HEK293T (cell line): Measurements from ENCODE around the gene SLC25A4.

Experiments used
- CTCF ChIA-PET: fragments of 350-600 bp; formaldehyde crosslinking; extraction: SDS; loops from one replicate; lab custom pipeline; 2021; ENCODE audit warnings: antibody characterized with exemption, inconsistent platforms; lab: Yijun Ruan, JAX
- POLR2A ChIA-PET: fragments of 350-600 bp; formaldehyde crosslinking; extraction: SDS; loops from one replicate; lab custom pipeline; 2020; ENCODE audit warnings: antibody characterized with exemption, inconsistent platforms; lab: Yijun Ruan, JAX
- DNase-seq: peaks from one replicate; pipeline ENCODE4 v3.0.0; 2012; ENCODE audit warnings: mixed read lengths; ENCODE audit errors: extremely low spot score
- ARNT ChIP-seq: fragments of 450-650 bp; IDR thresholded peaks from 2 replicates; pipeline ENCODE4 v1.6.1; 2017; ENCODE audit warnings: mild to moderate bottlenecking
- BHLHE40 ChIP-seq: fragments of 450-650 bp; IDR thresholded peaks from 2 replicates; pipeline ENCODE4 v1.6.1; 2016; ENCODE audit warnings: mild to moderate bottlenecking, moderate library complexity, borderline replicate concordance
- CTBP1 ChIP-seq: fragments of 450-650 bp; IDR thresholded peaks from 2 replicates; pipeline ENCODE4 v1.6.1; 2016; ENCODE audit warnings: borderline replicate concordance
- ELF4 ChIP-seq: fragments of 450-650 bp; IDR thresholded peaks from 2 replicates; pipeline ENCODE4 v1.6.1; 2017; ENCODE audit warnings: antibody characterized with exemption
- FOXA1 ChIP-seq: fragments of 450-650 bp; IDR thresholded peaks from 2 replicates; pipeline ENCODE4 v1.6.1; 2016; ENCODE audit warnings: mild to moderate bottlenecking
- FOXK2 ChIP-seq: fragments of 450-650 bp; IDR thresholded peaks from 2 replicates; pipeline ENCODE4 v1.6.1; 2016; ENCODE audit warnings: mild to moderate bottlenecking
- FOXM1 ChIP-seq: fragments of 450-650 bp; IDR thresholded peaks from 2 replicates; pipeline ENCODE4 v1.6.1; 2017; ENCODE audit warnings: mild to moderate bottlenecking, borderline replicate concordance
- HDGF ChIP-seq: fragments of 450-650 bp; IDR thresholded peaks from 2 replicates; pipeline ENCODE4 v1.6.1; 2017; ENCODE audit warnings: antibody characterized with exemption, borderline replicate concordance
- L3MBTL2 ChIP-seq: fragments of 450-650 bp; conservative IDR thresholded peaks from 2 replicates; pipeline ENCODE4 v1.6.1; 2016; ENCODE audit warnings: mild to moderate bottlenecking
- LEF1 ChIP-seq: fragments of 450-650 bp; IDR thresholded peaks from 2 replicates; pipeline ENCODE4 v1.6.1; 2017; ENCODE audit warnings: mild to moderate bottlenecking, borderline replicate concordance
- NFRKB ChIP-seq: fragments of 450-650 bp; IDR thresholded peaks from 2 replicates; pipeline ENCODE4 v1.6.1; 2016; ENCODE audit warnings: mild to moderate bottlenecking, moderate library complexity
- PKNOX1 ChIP-seq: fragments of 450-650 bp; IDR thresholded peaks from 2 replicates; pipeline ENCODE4 v1.6.1; 2016
- SP1 ChIP-seq: fragments of 450-650 bp; IDR thresholded peaks from 2 replicates; pipeline ENCODE4 v1.6.1; 2017
- SUZ12 ChIP-seq: fragments of 450-650 bp; IDR thresholded peaks from 2 replicates; pipeline ENCODE4 v1.6.1; 2016; ENCODE audit warnings: mild to moderate bottlenecking
- TARDBP ChIP-seq: fragments of 450-650 bp; IDR thresholded peaks from 2 replicates; pipeline ENCODE4 v1.6.1; 2016
- ZNF384 ChIP-seq: fragments of 450-650 bp; IDR thresholded peaks from 2 replicates; pipeline ENCODE4 v1.6.1; 2016

SLC25A4 gene

GRCh38 chr4:185145572-185145971 lies 2.5 kb downstream of the SLC25A4 start:
- no peak for DNase-seq
- ChIA-PET POLR2A (interaction anchor here (0.6 to 1.1 kb wide), 3 partner anchors 19 to 59 kb away, joined by 3 read pairs; no protein-coding TSS in a partner anchor), CTCF (no interaction called here)
- TF ChIP-seq ZNF384, result no peak
- no peak for TF ChIP-seq FOXM1
- TF ChIP-seq L3MBTL2, result no peak
- no peak for TF ChIP-seq ELF4
- no peak for TF ChIP-seq NFRKB
- TF ChIP-seq FOXA1, result no peak
- no peak for TF ChIP-seq SP1
- TF ChIP-seq SUZ12, result no peak
- TF ChIP-seq ARNT, result no peak
- TF ChIP-seq PKNOX1, result no peak
- no peak for TF ChIP-seq CTBP1
- TF ChIP-seq BHLHE40, result no peak
- TF ChIP-seq FOXK2, result no peak
- no peak for TF ChIP-seq LEF1

GRCh38 chr4:185149392-185149791 lies 6.3 kb downstream of the SLC25A4 start:
- DNase-seq, result no peak
- TF ChIP-seq HDGF (no peak), ZNF384 (no peak), FOXK2 (no peak), ARNT (no peak), SUZ12 (no peak), CTBP1 (no peak), L3MBTL2 (no peak), FOXA1 (no peak), BHLHE40 (no peak), FOXM1 (no peak), LEF1 (no peak), NFRKB (no peak), PKNOX1 (no peak), TARDBP (no peak), SP1 (no peak), ELF4 (no peak)
- ChIA-PET POLR2A (no interaction called here), CTCF (interaction anchor here (1.2 kb wide), 1 partner anchor 15 kb away, joined by 3 read pairs; no protein-coding TSS in a partner anchor)

GRCh38 chr4:185151296-185151695 lies 8.2 kb downstream of the SLC25A4 start:
- CTCF ChIA-PET, result interaction anchor here (1.3 kb wide), 1 partner anchor 33 kb away, joined by 5 read pairs; no protein-coding TSS in a partner anchor
- POLR2A ChIA-PET, result no interaction called here
- TF ChIP-seq ARNT (no peak), BHLHE40 (no peak), NFRKB (no peak), L3MBTL2 (no peak), FOXK2 (no peak), LEF1 (no peak), ZNF384 (no peak), CTBP1 (no peak), HDGF (no peak), TARDBP (no peak), ELF4 (no peak), FOXA1 (no peak)

GRCh38 chr4:185165605-185166063 lies 22.6 kb downstream of the SLC25A4 start:
- TF ChIP-seq PKNOX1, result no peak
- no peak for TF ChIP-seq TARDBP
- no peak for TF ChIP-seq FOXM1
- TF ChIP-seq SUZ12, result no peak
- CTCF ChIA-PET, result no interaction called here
- no peak for DNase-seq
- POLR2A ChIA-PET, result no interaction called here

More at GRCh38 chr4:185151296-185151695, 8.2 kb downstream of the SLC25A4 start:
- DNase-seq, result no peak

GRCh38 chr4:185167234-185167633 lies 24.2 kb downstream of the SLC25A4 start:
- ChIA-PET POLR2A (interaction anchor here (1.7 kb wide), 1 partner anchor 24 kb away, joined by 5 read pairs; the partner anchor contains the start of gene SLC25A4), CTCF (interaction anchor here (0.5 to 2.2 kb wide), 2 partner anchors 17 to 85 kb away, joined by 6 to 7 read pairs; no protein-coding TSS in a partner anchor)
- no peak for TF ChIP-seq SUZ12
- no peak for TF ChIP-seq SP1
- TF ChIP-seq FOXM1, result no peak
- no peak for TF ChIP-seq ELF4
- TF ChIP-seq HDGF, result no peak
- no peak for TF ChIP-seq NFRKB
- no peak for TF ChIP-seq ZNF384
- TF ChIP-seq CTBP1, result no peak
- no peak for TF ChIP-seq BHLHE40
- TF ChIP-seq TARDBP, result no peak
- no peak for DNase-seq

GRCh38 chr4:185171373-185172071 lies 28.5 kb downstream of the SLC25A4 start:
- no peak for TF ChIP-seq PKNOX1
- TF ChIP-seq CTBP1, result no peak
- no peak for TF ChIP-seq SUZ12
- TF ChIP-seq NFRKB, result no peak
- TF ChIP-seq HDGF, result no peak
- TF ChIP-seq LEF1, result no peak
- TF ChIP-seq FOXM1, result no peak
- TF ChIP-seq FOXA1, result no peak
- POLR2A ChIA-PET, result no interaction called here
- no peak for DNase-seq
- CTCF ChIA-PET, result no interaction called here
